Activated T-cell treated with anti-CD3 and anti-CD28 coated beads, Interleukin-2, amount 50 U/mL, for 72 hours (primary cell): ENCODE data around the gene CCDC183. TPM values are rescaled to one million over a fixed set of nuclear protein-coding genes. Genes with fewer than 3 reads are reported as not detected.
A peak's percentile ranks its signal among the peaks of the same experiment; 100 is the strongest.

Experiments
- ATAC-seq, 2 donors: fragments of 150-1000 bp; cut with Tn5 transposase; replicated peaks in 1 of 2; 2 replicates each; pipeline ENCODE4 v1.10.0; 2021; ENCODE audit warnings: moderate library complexity in 2 of 2, mild to moderate bottlenecking in 1 of 2
- DNase-seq, 2 donors: peaks; one replicate each; pipeline ENCODE4 v3.0.0; 2021 to 2022; ENCODE audit warnings: mixed read lengths in 1 of 2
- H3K27ac Mint-ChIP-seq: one replicate; pipeline ENCODE4 v1.8.0; 2022; ENCODE audit warnings: mild to moderate bottlenecking, moderate library complexity, mixed read lengths
- H3K27me3 Mint-ChIP-seq: one replicate; pipeline ENCODE4 v1.8.0; 2022; ENCODE audit warnings: low read depth, mixed read lengths
- H3K36me3 Mint-ChIP-seq, 2 donors: one replicate each; pipeline ENCODE4 v1.8.0; 2022; ENCODE audit warnings: mixed read lengths in 2 of 2, mild to moderate bottlenecking in 1 of 2; ENCODE audit not compliant: insufficient read depth in 2 of 2
- H3K4me1 Mint-ChIP-seq: one replicate; pipeline ENCODE4 v1.8.0; 2022; ENCODE audit warnings: low read depth, mixed read lengths
- H3K4me3 Mint-ChIP-seq, 2 donors: one replicate each; pipeline ENCODE4 v1.8.0; 2022; ENCODE audit warnings: mild to moderate bottlenecking in 2 of 2, mixed read lengths in 2 of 2, moderate library complexity in 2 of 2
- H3K9me3 Mint-ChIP-seq, 2 donors: one replicate each; pipeline ENCODE4 v1.8.0; 2022; ENCODE audit warnings: mixed read lengths in 2 of 2
- total RNA-seq, 2 donors: library from RNA; stranded (reverse); gene quantifications; one replicate each; pipeline ENCODE4 v1.2.3, GENCODE V29; 2022

Gene CCDC183
- total RNA-seq, 2 donors from 2014 or later: 0.46 to 0.72 TPM

DNA sequence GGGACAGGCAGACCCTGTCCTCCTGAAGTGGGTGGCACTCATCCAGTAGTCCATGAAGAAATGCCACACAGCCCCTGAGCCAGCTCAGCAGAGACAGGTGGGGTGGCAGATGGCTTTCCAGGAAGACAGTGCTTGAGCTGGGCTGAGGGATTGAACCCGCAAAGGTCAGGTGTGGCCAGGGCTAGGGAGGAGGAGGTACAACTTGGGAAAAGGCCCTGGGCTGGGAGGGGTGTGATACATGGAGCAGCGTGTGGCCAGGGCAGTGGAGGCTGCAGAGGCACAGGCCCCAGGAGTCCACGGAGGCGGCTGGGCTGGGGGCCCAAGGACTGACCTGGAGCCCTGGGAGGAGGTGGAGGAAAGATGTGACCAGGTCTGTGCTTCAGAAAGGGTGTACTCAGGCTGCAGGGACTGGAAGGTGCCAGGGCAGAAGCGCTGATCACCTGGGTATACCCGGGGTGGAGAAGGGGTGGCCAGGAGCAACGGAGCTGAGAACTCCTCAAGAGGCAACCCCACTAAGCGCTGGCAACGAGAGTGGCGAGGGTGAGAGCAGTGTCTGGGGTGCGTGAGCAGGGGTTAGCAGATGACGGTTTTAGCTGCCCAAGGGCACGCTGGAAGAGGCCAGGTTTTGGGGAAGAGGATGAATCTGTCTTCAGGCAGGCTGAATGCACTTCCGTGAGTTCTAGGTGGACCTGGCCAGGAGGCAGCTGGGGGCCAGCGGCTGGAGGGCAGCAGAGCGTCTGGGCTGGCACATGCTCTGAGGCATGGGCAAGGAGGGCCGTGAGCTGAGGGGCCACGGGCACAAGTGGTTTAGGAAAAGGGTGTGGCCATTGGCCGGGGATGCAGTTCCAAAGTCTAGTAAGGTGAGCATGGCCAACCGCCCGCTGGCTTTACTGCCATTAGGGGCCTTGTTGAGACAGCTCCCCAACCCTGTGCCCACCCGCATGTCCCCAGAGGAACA lies 7.7 kb downstream of the CCDC183 start:
- H3K27ac Mint-ChIP-seq: no peak overlapping the region
- ATAC-seq (no peak), DNase-seq (no peak)
- no peaks in the 10 kb centered on the region for H3K9me3 Mint-ChIP-seq
- H3K27me3 Mint-ChIP-seq: peaks cover 18% of the 10 kb centered on the region
- peaks cover 2 to 3% of the 10 kb centered on the region in 2 donors for H3K36me3 Mint-ChIP-seq
- H3K4me3 Mint-ChIP-seq: no peak overlapping the region
- H3K4me1 Mint-ChIP-seq: peaks cover 29% of the 10 kb centered on the region

DNA sequence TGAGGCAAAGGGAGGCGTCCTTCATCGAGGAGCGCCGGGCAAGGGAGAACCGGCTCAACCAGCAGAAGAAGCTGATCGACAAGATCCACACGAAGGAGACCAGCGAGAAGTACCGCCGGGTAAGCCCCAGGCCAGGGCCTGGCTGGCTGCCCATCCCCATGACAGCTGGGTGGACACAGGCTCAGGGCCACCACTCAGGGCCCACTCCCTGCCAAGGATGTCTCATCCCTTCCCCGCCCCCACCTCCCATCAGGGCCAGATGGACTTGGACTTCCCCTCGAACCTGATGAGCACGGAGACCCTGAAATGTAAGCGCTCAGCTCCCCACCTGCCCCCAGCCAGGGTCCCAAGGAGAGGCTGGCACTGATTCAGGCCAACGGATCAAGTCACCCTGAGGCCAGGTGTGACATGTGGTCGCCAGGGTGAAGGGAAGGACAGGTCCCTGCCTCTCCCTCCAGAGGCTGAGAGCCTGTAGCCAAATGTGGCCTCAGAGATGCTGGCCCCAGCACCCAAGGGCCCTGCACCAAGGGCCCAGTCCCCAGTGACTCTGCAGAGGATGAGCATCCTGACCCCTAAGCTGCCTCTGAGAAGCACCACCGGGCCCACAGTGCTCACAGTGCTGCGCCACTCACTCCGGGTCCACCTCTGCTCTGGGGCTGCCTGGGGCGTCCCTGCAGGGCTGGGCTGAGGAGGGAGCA lies 8.5 kb downstream of the CCDC183 start:
- no peaks in the 10 kb centered on the region for H3K9me3 Mint-ChIP-seq
- no peak for DNase-seq
- H3K4me1 Mint-ChIP-seq: peaks cover 37% of the 10 kb centered on the region
- H3K4me3 Mint-ChIP-seq: no peak overlapping the region
- no peak for ATAC-seq
- no peak overlapping the region for H3K27ac Mint-ChIP-seq
- H3K36me3 Mint-ChIP-seq: peaks cover 3 to 7% of the 10 kb centered on the region in 2 donors
- peaks cover 18% of the 10 kb centered on the region for H3K27me3 Mint-ChIP-seq

DNA sequence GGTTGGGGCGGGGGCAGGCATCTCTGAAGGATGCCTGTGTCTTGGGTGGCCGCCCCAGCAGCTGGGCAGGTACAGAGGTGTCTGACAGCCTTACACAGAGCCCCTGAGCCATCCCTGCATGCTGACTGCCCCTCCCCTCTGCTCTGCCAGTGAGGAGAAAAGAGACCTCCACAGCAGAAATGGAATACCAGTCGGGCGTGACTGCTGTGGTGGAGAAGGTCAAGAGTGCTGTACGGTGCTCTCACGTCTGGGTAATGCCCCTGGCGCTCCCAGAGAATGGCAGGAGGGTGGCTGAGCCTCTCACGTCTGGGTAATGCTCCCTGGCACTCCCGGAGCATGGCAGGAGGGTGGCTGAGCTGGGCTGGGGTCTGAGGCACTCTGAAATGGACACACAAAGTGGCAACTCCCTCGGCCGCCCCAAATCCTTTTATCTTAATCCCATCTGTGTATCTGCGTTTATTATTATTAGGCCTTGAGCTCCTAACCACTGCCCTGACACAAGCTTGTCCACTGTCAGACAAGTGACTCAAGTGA lies 9.1 kb downstream of the CCDC183 start:
- no peaks in the 10 kb centered on the region for H3K9me3 Mint-ChIP-seq
- DNase-seq: no peak
- peaks cover 40% of the 10 kb centered on the region for H3K4me1 Mint-ChIP-seq
- peaks cover 3 to 7% of the 10 kb centered on the region in 2 donors for H3K36me3 Mint-ChIP-seq
- peaks cover 14% of the 10 kb centered on the region for H3K27me3 Mint-ChIP-seq
- H3K4me3 Mint-ChIP-seq: peak overlapping the region in 1 of 2 donors; percentile 24
- ATAC-seq: no peak
- H3K27ac Mint-ChIP-seq: no peak overlapping the region

DNA sequence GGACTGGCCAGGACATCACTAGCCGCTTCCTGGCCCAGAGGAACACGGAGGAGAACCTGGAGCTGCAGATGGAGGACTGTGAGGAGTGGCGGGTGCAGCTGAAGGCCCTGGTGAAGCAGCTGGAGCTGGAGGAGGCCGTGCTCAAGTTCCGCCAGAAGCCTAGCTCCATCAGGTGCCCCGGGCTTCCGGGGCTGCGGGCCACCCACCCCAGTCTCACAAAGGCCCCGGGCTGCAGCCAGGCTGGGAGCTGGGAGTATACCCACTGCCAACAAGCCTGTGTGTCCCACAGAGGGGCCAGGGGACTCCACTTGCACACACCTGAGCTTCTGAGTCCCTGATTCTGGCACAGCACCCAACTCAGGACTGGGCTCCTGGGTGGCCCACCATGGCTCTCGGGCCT lies 9.9 kb downstream of the CCDC183 start:
- H3K27ac Mint-ChIP-seq: no peak overlapping the region
- peak overlapping the region; percentile 88 to 97 for H3K4me3 Mint-ChIP-seq
- peaks cover 39% of the 10 kb centered on the region for H3K4me1 Mint-ChIP-seq
- peaks cover 3 to 10% of the 10 kb centered on the region in 2 donors for H3K36me3 Mint-ChIP-seq
- ATAC-seq (no peak), DNase-seq (no peak)
- no peaks in the 10 kb centered on the region for H3K9me3 Mint-ChIP-seq
- peaks cover 7% of the 10 kb centered on the region for H3K27me3 Mint-ChIP-seq

DNA sequence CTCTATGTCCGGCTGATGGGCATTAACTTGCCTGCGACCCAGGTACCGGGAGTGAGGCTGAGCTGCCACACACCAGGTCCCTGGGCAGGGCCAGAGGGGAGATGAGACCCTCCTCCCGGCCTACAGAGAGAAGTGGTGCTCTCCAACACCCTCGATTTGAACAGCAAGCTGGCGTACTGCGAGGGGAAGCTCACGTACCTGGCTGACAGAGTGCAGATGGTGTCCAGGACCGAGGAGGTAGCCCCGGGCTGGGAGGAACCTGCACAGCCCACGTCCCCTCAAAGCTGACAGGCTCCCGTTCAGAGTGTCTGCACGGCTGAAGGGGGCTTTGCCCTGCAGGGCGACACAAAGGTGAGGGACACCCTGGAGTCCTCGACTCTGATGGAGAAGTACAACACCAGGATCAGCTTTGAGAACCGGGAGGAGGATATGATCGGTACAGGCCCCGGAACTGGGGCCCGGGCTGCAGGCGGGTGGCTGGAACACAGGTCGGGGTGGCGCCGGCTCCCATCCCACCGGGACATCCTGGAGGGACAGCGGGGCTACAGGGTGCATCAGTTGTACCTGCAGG lies 10.6 kb downstream of the CCDC183 start:
- H3K27ac Mint-ChIP-seq: peak overlapping the region; percentile 54
- H3K4me3 Mint-ChIP-seq: peak overlapping the region; percentile 88 to 97
- ATAC-seq: no peak
- H3K36me3 Mint-ChIP-seq: peaks cover 3 to 10% of the 10 kb centered on the region in 2 donors
- H3K27me3 Mint-ChIP-seq: peaks cover 6% of the 10 kb centered on the region
- no peak for DNase-seq
- no peaks in the 10 kb centered on the region for H3K9me3 Mint-ChIP-seq
- H3K4me1 Mint-ChIP-seq: peaks cover 35% of the 10 kb centered on the region

DNA sequence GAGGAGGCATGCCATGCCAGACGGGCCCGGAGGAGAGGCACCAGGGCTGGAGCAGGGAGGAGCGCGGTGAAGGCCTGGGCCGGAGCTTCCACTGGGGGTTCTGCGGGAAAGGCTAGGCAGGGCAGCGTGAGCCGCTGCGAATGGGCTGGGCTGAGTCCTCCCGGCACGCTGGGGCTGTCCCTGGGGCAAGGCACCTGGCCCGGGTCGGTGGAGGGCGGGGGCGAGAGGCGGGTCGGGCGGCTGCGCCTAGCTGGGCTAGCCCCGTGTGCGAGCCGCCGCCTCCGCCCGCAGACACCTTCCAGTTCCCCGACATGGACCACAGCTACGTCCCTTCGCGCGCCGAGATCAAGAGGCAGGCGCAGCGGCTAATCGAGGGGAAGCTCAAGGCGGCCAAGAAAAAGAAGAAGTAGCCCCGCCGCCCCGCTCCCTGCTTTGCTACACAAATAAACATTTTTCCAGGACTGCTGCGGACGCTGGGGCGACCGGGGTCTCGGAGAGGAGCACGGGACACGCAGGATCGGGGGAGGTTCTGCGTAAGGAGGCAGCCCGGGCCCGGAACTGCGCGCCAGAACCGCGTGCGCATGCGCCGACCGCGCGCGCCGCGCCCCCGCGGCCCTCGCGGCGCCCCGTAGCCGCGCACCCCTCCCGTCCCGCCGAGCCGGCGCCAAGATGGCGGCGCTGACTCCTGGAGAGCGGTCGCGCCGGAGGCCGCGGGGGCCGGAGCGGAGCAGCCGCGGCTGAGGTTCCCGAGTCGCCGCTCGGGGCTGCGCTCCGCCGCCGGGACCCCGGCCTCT lies 11.3 kb downstream of the CCDC183 start, which contains the start of gene RABL6:
TSS of gene RABL6 (plus strand) at position 668 of the 794 bp plus-strand sequence. CDS start 249 bp downstream, outside the sequence.
- Mint-ChIP-seq H3K27ac (peak within 1 kb of the TSS; percentile 87), H3K9me3 (no peaks in the 10 kb centered on the region), H3K36me3 (peaks cover 3 to 10% of the 10 kb centered on the region in 2 donors), H3K4me3 (peak within 1 kb of the TSS; percentile 88 to 97), H3K27me3 (no peaks in the 10 kb centered on the region), H3K4me1 (peaks cover 35% of the 10 kb centered on the region)
- DNase-seq (peak; percentile 85 to 90), ATAC-seq (peak; percentile 92)

DNA sequence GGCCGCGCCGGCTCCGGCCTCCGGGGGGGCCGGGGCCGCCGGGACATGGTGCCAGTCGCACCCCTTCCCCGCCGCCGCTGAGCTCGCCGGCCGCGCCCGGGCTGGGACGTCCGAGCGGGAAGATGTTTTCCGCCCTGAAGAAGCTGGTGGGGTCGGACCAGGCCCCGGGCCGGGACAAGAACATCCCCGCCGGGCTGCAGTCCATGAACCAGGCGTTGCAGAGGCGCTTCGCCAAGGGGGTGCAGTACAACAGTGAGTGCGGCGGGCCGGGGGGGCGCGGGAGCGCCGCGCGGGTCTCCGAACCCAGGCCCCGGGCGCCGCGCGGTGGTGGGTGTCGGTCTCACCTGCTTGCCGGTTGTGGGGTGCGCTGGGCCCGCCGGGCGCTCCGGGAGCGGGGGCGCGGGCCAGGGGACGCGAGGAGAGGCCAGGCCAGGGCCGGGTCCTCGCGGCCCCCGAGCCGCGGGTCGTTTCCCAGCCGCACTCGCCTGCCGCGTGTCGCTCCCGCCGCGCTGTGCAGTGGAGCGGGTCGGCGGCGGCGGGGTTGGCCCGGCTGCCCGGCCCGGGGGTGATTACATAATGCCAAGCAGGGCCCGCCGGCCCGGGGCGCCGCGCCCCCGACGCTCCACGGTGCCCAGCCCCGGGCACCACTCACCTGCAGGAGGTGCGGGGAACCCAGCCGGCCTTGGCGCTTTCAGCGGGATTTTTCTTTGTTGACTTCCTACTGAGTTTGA lies 12.1 kb downstream of the CCDC183 start:
- peaks cover 41% of the 10 kb centered on the region for H3K4me1 Mint-ChIP-seq
- ATAC-seq: peak; percentile 47 to 49
- H3K36me3 Mint-ChIP-seq: peaks cover 4 to 15% of the 10 kb centered on the region in 2 donors
- no peaks in the 10 kb centered on the region for H3K27me3 Mint-ChIP-seq
- peak overlapping the region; percentile 30 for H3K27ac Mint-ChIP-seq
- DNase-seq: peak; percentile 49 to 55
- H3K4me3 Mint-ChIP-seq: peak overlapping the region; percentile 79 to 83
- no peaks in the 10 kb centered on the region for H3K9me3 Mint-ChIP-seq

DNA sequence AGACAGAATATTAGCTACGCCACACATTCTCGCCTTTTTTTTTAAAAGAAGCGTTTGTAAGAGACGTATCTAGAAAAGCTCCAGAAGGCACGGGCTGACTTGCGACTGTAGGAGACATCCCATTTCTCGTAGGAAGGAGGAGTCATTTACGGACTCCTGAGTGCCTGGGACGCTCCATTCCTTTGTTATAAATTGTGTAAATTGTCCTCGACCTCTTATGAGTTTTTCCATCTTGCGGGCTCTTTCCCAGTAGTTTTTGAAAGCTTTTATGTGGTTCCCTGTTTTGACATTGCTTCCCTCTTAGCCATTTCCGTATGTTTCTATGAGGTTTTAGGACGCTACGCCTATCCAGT lies 12.6 kb downstream of the CCDC183 start:
- H3K27ac Mint-ChIP-seq: peak overlapping the region; percentile 30
- H3K4me1 Mint-ChIP-seq: peaks cover 44% of the 10 kb centered on the region
- DNase-seq (no peak), ATAC-seq (no peak)
- no peaks in the 10 kb centered on the region for H3K27me3 Mint-ChIP-seq
- H3K9me3 Mint-ChIP-seq: no peaks in the 10 kb centered on the region
- H3K4me3 Mint-ChIP-seq: peak overlapping the region; percentile 79 to 83
- H3K36me3 Mint-ChIP-seq: peaks cover 4 to 18% of the 10 kb centered on the region in 2 donors

DNA sequence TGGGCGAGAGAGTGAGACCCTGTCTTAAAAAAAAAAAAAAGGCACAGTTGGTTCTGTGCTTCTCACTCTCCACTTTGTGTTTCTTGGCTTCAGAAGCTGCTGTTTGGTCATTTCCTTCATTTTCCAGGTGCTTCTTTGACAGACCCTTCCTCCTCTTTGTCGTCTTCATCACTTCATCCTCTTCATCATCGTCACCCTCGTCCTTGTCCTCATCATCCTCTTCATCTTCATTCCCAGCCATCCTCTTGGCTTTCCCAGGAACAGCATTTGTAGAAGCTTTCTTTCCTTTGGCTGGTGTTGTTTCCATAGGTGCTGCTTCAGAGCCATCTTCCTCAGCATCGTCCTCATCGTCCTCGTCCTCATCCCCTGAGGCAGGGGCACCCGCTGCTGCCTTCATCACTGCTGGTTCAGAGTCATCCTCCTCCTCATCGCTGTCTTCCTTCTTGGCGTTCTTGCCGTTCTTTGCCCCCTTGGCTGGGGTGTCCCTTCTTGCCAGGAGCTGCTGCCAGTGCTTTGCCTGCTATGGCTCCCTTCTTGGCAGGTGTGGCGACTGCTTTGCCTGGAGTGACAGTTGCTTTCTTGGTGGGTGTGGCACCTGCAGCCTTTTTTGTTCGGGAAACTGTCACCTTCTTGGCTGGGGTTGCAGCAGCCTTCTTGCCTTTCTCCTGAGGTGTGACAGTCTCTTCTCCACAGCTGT lies 18.7 kb downstream of the CCDC183 start:
- H3K27me3 Mint-ChIP-seq: no peaks in the 10 kb centered on the region
- H3K9me3 Mint-ChIP-seq: no peaks in the 10 kb centered on the region
- no peak overlapping the region for H3K4me3 Mint-ChIP-seq
- H3K4me1 Mint-ChIP-seq: peaks cover 24% of the 10 kb centered on the region
- DNase-seq (no peak), ATAC-seq (no peak)
- peaks cover 8 to 21% of the 10 kb centered on the region in 2 donors for H3K36me3 Mint-ChIP-seq
- no peak overlapping the region for H3K27ac Mint-ChIP-seq

DNA sequence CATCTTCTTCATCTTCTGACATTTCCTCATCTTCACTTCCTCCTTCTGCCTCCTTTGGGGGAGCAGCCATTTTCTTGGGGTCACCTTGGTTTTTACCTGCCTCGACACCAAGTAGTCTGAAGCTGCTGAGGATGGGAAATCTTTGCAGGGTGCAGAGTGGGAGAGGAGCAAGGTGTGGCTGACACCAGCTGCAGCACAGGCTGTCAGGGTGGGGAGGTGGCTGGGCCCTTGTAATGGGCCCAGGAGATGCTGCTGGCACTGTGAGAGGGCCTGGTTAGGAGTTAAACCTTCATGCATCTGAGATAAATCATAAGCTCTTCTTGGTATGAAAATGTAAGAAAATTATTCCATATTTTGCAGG lies 19.3 kb downstream of the CCDC183 start:
- ATAC-seq: no peak
- H3K36me3 Mint-ChIP-seq: peaks cover 8 to 21% of the 10 kb centered on the region in 2 donors
- peaks cover 20% of the 10 kb centered on the region for H3K4me1 Mint-ChIP-seq
- H3K27ac Mint-ChIP-seq: no peak overlapping the region
- no peak overlapping the region for H3K4me3 Mint-ChIP-seq
- H3K9me3 Mint-ChIP-seq: no peaks in the 10 kb centered on the region
- H3K27me3 Mint-ChIP-seq: no peaks in the 10 kb centered on the region
- DNase-seq: no peak

DNA sequence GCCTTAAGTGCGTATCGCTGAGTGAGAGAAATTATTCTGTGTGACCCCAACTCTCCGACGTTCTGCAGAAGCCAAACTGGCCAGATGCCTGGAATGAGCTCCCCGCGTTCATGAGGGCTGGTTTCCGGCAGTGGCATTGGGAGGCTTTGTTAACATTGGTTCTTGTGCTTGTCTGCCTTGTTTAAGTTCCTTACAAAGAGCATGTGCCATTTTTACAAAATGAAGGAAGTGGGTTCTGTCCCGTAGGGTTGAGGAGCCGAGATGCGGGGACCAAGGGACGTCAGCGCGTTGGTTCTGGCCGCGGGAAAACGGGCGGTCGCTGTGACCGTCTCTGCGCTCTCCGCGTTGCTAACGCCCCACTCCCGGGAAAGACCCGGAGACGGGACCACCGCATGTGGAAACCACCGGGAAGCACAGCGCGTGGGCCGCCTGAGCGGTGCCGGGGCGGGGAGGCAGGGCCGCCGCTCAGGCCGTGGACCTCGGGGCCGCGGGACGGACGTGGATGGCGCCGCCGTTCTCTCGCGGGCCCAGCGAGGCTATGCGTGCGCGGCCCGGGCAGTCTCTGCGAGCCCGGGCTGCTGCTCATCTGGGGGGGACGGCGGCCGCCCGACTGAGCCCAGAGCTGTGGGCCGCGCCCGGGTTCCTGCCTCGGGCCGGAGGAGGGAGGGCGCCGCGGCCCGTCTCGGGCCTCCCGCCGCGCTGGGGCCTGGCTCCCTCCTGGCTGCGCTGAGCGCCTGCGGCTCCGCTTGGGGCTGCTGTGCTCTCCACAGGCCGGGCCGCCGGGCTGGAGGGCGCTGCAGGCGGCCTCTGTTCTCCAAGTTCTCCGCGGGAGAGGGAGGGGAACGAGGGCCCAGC lies 25.1 kb downstream of the CCDC183 start:
- H3K9me3 Mint-ChIP-seq: no peaks in the 10 kb centered on the region
- H3K4me1 Mint-ChIP-seq: peaks cover 9% of the 10 kb centered on the region
- ATAC-seq (no peak), DNase-seq (no peak)
- H3K36me3 Mint-ChIP-seq: peaks cover 4 to 7% of the 10 kb centered on the region in 2 donors
- no peak overlapping the region for H3K27ac Mint-ChIP-seq
- H3K27me3 Mint-ChIP-seq: no peaks in the 10 kb centered on the region
- H3K4me3 Mint-ChIP-seq: no peak overlapping the region
